ENCODE results near the gene GBX2. TPM values are rescaled to one million over a fixed set of nuclear protein-coding genes. Genes with fewer than 3 reads are reported as not detected.

GBX2 gene
- total and polyA plus RNA-seq, 7 donors = not detected

DNA sequence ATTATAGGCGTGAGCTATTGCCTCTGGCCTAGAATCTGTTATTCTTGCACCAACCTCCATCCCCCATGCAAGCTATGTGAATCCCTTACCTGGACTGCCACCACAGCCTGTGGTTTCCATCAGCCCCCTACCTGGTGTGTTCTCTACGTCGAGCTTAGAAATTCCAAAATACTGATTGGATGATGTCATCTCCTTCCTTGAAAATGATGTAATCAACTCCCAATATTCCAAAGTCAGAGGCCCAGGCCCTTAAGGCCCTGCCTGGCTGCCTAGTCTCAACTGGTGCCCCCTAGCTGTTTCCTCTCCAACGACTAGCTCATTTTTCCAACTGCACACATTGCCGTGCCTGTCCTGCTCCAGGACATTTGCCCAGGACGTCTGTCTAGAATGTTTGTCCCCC lies 41.3 kb upstream of the GBX2 start:
- TF ChIP-seq, protein P1, sequence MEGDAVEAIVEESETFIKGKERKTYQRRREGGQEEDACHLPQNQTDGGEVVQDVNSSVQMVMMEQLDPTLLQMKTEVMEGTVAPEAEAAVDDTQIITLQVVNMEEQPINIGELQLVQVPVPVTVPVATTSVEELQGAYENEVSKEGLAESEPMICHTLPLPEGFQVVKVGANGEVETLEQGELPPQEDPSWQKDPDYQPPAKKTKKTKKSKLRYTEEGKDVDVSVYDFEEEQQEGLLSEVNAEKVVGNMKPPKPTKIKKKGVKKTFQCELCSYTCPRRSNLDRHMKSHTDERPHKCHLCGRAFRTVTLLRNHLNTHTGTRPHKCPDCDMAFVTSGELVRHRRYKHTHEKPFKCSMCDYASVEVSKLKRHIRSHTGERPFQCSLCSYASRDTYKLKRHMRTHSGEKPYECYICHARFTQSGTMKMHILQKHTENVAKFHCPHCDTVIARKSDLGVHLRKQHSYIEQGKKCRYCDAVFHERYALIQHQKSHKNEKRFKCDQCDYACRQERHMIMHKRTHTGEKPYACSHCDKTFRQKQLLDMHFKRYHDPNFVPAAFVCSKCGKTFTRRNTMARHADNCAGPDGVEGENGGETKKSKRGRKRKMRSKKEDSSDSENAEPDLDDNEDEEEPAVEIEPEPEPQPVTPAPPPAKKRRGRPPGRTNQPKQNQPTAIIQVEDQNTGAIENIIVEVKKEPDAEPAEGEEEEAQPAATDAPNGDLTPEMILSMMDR (IDR thresholded peaks at IDR 0.05) = no peak
- peaks cover 0 to 3% (median 2%) of the 10 kb centered on the region in 3 donors for H3K27me3 ChIP-seq (ENCODE audit: insufficient read depth in 3 of 3, low read length in 2 of 3)
- no peak overlapping the region for H3K27ac ChIP-seq
- H3K9me3 ChIP-seq = peaks cover 10% of the 10 kb centered on the region
- no peaks in the 10 kb centered on the region for H3K36me3 ChIP-seq (ENCODE audit: insufficient read depth in 1 of 2, low read depth in 1 of 2)
- DNase-seq = no peak
- 61 to 75% (median 70%) methylated on average over 6 of the region's 6 CpGs for WGBS, 3 donors
- intact Hi-C loops (cut with DNase I) = no loop called here
- H3K4me1 ChIP-seq = peaks cover 5% of the 10 kb centered on the region
- no peak for ATAC-seq
- H3K4me3 ChIP-seq = no peak overlapping the region

DNA sequence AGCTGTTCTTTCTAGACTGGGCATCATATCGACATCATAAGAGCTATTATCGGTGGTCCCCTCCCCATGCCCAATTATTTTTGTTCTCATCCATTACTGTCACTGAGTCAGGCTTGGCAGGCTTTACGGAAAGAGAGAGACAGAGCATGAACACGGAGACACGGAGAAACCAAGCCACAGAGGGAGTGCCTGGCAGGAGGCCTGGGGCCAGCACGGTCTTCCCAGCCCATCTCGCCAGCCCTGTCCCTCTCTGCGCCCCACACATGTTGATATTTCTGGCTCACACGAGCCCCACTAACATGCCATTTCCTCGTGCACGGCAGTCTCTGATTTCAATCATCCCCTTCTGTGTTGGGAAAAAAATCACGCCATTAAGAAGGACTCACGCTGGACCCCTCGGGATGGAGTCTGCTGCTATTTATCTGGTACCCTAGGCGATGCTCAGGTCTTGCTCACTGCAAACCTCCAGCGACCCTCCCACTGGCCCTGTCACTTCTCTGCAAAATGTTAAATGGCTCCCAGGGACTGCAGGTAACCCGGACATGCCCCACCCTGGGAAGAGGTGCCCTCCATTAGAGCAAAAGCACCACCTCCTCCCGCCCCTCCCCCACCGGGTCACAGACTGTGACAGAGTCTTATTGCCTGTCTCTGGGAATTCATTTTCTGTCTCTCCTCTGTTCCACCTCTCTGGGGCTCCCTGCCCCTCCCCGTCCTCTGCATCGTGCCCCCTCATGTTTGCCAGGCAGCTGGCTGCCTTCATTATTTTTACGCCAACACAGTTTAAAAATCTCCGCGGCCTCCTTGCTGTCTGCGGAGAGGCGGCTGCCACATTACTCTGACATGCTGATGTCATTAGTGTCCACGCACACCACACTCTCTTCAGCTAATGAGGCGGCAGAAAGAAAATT lies 40.1 kb upstream of the GBX2 start:
- intact Hi-C loops (cut with DNase I) = no loop called here

DNA sequence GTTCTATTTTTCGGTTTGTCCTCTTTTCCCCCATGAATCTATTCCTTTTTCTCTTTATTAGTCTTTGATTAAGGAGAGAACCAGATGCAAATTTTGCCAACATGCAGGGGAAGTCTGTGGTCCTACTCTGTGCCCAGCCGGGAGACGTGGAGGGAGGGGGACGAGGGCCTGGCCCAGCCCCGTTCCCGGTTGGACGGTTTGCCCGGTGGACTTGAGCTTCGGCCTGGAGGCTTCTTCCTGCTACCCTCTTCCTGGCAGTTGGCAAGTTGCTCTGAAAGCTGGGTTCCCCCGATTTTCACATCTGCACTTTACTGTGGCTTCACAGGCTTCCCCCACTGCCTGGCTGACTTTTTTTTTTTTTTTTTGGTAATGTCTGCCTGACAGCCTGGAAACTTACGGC lies 39.3 kb upstream of the GBX2 start:
- TF ChIP-seq, protein P1 (IDR thresholded peaks at IDR 0.05) = no peak
- Histone ChIP-seq H3K27ac (no peak overlapping the region), H3K27me3 (ENCODE audit: insufficient read depth in 3 of 3, low read length in 2 of 3) (peaks cover 0 to 3% (median 2%) of the 10 kb centered on the region in 3 donors), H3K4me3 (no peak overlapping the region), H3K9me3 (peaks cover 10% of the 10 kb centered on the region), H3K36me3 (ENCODE audit: insufficient read depth in 1 of 2, low read depth in 1 of 2) (no peaks in the 10 kb centered on the region), H3K4me1 (peaks cover 5% of the 10 kb centered on the region)
- intact Hi-C loops (cut with DNase I) = no loop called here
- DNase-seq (no peak), ATAC-seq (no peak)
- WGBS, 3 donors = 87 to 89% (median 88%) methylated on average over 11 of the region's 11 CpGs

More for the DNA sequence above, 40.1 kb upstream of the GBX2 start:
- WGBS, 3 donors = 65 to 73% (median 68%) methylated on average over 28 of the region's 28 CpGs
- DNase-seq = no peak
- TF ChIP-seq, protein P1 (IDR thresholded peaks at IDR 0.05) = no peak
- Histone ChIP-seq H3K27ac (no peak overlapping the region), H3K9me3 (peaks cover 10% of the 10 kb centered on the region), H3K4me1 (peaks cover 5% of the 10 kb centered on the region), H3K36me3 (ENCODE audit: insufficient read depth in 1 of 2, low read depth in 1 of 2) (no peaks in the 10 kb centered on the region), H3K4me3 (no peak overlapping the region), H3K27me3 (ENCODE audit: insufficient read depth in 3 of 3, low read length in 2 of 3) (peaks cover 0 to 3% (median 2%) of the 10 kb centered on the region in 3 donors)
- ATAC-seq = no peak

DNA sequence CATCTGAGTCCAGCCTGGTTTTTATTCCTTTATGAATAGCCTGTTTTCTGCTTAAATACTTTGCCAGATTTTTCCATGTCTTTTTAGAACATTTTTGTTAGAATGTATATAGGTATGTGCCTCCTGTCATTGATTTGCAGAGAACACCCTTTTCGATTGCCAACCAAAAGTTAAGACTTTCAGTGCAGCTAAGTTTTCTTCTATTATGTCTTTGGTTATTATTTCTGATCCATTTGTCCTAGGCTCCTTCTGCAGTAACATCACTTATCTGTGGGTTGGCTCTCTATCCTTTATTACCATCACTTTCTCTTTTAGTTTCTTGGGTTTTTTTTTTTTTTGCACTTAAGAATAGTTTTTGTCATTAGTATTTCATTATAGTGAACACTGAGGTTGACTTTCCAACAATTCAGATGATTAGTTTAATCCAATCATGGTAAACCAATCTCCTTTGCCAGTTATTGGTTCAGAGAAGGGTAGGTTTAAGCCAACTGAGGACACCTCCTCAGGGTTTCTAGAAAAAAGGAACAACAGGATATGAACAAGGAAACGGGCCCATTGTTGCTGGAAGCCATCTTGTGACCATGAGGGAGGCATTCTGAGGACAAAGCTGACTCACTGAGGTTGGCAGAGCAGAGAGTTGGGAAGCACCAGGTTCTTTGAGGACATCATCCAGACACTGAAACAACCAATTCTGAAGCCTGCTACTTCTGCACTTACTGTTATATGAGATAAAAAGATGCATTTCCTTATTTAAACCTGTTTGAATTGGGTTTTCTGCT lies 37.9 kb upstream of the GBX2 start:
- Histone ChIP-seq H3K4me1 (peaks cover 5% of the 10 kb centered on the region), H3K4me3 (no peak overlapping the region), H3K36me3 (ENCODE audit: insufficient read depth in 1 of 2, low read depth in 1 of 2) (no peaks in the 10 kb centered on the region), H3K9me3 (peaks cover 10% of the 10 kb centered on the region), H3K27me3 (ENCODE audit: insufficient read depth in 3 of 3, low read length in 2 of 3) (peaks cover 0 to 3% (median 2%) of the 10 kb centered on the region in 3 donors), H3K27ac (no peak overlapping the region)
- ATAC-seq (no peak), DNase-seq (no peak)
- intact Hi-C loops (cut with DNase I) = no loop called here
- WGBS, 3 donors = 70 to 81% (median 80%) methylated on average over 2 of the region's 2 CpGs
- TF ChIP-seq, protein P1 (IDR thresholded peaks at IDR 0.05) = no peak
